ENCODE data around the gene SNX25.
"Not testable (repeated sequence)": the region's sequence is repeated elsewhere in the genome, so short reads cannot be mapped to it uniquely, and the experiment has no call there.

Gene SNX25

DNA sequence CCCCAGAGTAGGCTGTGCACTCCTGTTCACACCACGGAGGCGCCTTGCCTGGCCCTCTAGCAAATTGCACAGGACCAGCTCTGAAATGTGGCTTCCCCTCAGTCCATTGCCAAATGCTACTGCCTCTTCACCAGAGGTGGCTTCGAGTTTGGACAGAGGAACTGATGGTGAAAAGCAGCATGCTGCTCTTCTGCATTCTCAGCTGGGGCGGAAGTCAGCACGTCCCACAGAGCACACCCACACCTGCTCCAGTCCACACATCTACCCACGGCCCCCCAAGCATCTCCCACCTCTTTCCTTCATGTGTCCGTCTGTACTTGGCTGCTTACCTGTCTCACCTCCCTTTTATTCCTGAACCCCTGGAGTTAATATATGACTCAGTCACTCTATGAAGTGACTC, 142.8 kb downstream of the SNX25 start:
- no peak for DNase-seq

DNA sequence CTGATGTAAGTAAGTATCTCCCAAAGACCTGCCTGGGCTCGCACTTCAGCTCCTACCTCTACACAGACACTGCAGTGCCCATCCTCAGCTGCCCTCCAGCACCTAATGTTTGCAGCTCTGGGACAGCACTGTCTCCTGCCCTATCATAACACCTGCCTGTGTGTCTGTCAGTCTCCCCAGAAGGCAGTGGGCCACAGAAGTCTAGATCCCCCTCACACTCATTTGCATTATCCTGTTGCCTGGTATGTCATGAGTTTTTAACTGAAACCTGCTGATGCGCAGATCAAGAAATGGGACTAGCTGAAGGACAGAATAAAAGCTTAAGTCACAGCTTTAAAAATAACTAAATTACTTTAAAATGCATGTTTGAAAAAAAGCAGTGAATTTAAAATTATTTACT, 143.3 kb downstream of the SNX25 start:
- no peak for DNase-seq

DNA sequence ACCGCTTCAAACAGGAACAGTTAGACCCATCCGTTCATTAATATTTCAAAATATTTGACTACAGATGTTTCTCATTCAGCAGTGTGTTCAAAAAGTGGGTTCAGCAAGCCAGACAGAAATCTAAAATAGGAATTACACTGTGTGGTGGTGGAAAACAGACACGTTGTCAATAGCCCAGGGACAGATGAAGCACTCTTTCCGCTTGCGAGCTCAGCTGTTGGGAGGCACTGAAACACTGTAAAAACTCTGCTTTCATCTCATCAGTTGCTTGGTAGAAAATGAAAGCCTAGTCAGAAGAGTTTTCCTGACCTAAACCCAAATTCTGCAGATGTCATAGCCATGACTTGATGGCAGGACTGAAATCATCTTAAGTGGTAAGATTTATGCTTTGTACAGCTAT, 147.8 kb downstream of the SNX25 start:
- DNase-seq, result no peak

DNA sequence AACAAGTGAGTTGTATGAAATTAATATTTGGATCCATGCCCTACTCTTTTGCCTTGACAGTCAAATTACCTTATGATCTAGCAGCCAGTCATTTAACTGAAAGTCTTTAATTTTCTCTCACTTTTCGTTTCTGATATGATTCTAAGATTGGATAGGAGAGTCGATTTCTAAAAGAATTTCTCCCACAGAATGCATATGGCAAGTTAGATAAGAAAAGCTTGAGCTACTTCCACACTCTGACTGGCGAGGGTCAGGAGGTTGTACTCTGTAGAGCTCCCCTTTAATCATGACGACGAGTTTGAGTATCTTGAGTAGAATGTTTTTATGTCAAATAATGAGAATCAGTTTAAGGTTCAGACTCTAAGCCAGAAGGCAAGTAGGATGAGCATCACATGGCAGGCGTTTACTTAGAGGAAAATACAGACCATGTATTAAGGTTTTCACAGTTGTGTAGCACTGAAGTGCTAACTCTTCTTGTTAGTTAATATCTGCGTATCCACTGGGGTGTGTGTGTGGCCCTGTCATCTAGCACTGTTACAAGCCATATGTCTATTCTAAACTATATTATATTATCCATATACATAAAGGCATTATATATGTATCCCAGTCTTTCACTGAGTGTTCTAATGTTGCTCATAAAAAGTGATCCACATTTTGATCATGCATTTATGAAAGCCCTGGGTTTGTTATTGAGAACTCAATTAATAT, 148.5 kb downstream of the SNX25 start:
- DNase-seq, result no peak

DNA sequence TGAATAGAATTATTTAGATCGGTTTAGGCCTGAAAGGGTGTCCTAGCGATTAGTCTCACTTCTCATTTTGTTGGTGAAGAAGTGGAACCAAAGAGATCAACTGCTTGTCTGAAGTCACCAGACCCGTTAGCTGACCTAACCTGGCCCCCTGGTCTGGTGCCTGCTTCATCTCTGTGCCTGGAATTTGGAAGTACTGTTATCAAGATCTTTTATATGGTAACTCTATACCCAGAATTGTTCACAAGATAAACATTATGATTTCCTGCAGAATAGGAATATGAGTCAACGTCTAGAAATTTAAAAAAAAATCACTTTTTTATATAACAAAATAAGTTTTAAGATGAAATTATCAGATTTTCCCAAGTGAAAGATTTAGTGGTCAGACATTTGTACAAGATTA, 149.1 kb downstream of the SNX25 start:
- DNase-seq, result no peak

DNA sequence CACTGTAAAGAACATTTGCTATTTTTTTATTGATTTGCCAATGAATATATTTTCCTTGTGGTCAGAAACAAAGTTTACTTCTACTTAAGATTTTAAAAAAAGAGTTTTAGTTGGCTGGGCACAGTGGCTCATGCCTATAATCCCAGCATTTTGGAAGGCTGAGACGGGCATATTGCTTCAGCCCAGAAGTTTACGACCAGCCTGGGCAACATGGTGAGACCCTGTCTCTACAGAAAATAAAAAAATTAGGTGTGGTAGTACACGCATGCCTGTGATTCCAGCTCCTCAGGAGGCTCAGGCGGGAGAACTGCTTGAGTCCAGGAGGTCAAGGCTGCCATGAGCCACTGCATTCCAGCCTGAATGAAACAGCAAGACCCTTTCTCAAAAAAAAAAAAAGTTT, 149.6 kb downstream of the SNX25 start:
- DNase-seq, result no peak

DNA sequence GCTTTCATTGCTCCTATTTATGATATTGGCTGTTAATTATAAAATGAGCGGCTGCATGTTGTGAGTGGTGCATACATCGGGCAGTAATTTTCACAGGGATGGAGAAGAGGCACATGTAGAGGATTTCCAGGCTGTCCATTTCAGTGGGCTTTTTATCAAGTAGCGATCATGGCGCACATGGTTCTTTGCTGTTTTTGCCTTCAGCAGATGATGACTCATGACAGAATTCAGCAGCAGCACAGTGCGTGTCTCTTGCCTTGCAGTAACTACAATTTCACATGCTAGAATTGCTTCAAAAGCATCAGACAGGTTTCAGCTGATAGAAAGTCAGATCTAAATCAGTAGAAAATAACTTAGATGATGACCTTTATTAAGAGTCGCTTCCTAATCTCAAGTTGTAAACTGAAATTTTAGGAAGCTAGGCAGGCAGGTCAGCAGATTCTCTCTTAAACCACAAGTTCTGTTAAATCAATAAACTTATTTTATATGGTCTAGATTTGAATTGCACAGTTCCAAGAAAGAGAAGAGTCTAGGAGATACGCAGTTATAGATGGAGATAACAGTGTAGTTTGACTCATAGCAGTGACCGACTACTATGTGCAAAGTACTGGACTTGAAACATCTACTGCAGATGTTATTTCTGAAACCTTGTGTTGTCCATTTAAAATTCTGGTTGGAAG, 150.5 kb downstream of the SNX25 start:
- DNase-seq, result no peak

DNA sequence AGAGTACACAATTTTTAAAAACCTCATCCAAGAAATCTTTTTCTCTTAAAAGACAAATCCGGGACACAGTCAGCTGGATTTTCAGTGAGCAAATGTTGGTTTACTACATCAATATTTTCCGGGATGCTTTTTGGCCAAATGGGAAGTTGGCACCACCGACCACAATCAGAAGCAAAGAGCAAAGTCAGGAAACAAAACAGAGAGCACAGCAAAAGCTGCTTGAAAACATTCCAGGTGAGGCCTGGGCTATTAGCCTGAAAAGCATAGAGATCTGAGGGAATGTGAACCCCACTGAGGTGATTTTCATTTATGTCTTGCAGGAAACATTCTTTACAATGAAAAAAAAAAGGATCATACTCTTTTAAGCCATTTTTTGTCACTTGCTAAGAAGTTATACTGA, 152.5 kb downstream of the SNX25 start:
- DNase-seq, result no peak

DNA sequence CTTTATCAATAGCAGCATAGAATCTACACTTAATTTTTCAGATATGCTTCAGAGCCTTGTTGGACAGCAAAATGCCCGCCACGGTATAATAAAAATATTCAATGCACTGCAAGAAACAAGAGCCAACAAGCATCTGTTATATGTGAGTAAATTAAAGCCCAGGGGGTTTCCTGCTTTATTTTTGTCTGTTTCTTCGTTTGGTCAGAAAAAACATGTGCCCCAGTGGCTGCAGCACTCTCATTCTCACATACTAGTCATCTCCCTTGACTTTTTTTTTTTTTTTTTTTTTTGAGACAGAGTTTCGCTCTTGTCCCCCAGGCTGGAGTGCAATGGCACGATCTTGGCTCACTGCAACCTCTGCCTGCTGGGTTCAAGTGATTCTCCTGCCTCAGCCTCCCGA, 153.2 kb downstream of the SNX25 start:
- not testable (repeated sequence) for DNase-seq

DNA sequence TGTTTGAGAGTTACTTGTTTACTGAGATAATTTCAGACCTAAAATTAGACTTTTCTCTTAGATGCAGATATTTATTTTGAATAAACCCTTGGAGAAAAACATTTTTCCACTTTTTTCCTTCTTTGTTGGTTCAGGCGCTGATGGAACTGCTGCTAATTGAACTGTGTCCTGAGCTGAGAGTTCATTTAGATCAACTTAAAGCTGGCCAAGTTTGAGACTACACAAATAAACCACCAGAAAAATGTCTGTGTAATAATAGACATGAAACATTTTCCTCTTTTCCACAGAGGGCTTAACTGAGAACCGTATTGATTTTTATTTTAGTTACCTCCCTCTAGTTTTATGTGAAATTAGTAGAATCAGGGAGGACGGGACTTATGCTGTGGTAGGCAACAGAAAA, 153.9 kb downstream of the SNX25 start:
- DNase-seq, result no peak

DNA sequence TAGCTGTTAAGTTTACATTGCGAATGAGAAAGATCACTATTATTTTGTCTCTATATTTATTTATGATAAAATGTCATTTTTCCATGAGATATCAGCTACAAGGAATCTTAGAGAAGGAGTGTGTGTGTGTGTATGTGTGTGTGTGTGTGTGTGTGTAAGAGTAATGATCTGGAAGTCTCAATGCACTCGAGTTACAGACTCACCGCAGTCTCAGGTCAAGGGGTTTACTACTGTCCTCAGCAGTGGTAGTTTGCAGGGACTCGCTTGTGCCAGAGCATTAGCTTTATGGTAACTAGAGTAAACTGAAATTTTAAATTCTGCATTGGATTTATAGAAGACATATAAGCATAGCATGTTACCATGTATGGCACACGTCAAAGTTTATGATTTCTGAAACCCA, 155.5 kb downstream of the SNX25 start:
- DNase-seq, result no peak

DNA sequence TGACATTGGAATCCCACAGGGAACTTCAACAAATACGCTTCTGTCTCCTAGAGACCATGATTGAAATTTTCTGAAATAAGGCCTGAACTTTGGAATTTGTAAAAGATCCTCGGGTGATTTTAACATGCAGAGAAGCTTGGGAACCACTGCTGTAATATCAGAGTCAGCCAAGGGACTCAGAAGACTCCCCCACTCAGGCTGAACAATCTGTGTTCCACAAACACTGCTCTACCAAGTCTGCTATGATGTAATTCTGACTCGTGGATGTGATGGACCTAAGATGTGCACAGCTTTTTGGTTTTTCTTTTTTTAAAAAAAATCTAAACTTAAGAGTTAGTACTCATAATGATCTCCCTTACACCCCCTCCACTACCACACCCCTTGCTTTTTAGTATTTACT, 160.3 kb downstream of the SNX25 start:
- no peak for DNase-seq

DNA sequence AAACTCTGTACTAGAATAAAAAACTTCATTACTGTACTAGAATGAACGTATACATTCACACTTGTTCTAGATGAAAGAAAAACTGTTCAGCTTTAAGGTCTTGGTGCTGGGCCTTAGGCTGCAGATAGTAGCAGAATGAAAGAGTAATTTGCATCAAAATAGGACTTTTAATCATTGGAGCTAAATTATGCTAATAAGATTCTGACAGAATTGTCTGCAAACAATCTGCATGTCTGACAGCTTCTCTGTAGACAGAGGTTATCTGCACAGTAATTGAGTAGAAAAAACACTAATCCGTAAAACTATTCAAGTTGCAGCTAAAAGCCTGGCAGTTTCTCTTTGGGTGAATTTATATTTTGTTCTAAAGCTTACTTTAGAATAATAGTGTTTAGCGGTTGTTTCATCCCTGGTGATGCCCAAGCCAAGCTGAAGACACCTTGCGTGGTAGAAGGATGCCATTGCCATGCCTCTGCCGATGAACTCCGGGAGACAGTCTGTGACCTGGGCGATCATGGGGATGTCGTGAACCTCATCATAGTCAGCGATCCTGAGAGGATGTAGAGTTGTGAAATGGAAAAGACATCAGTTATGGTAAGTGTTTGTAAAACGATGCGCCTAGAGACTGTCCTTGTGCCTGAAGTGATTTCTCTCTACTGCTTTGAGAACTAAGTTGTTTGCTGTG, 161.0 kb downstream of the SNX25 start:
- DNase-seq, result no peak

DNA sequence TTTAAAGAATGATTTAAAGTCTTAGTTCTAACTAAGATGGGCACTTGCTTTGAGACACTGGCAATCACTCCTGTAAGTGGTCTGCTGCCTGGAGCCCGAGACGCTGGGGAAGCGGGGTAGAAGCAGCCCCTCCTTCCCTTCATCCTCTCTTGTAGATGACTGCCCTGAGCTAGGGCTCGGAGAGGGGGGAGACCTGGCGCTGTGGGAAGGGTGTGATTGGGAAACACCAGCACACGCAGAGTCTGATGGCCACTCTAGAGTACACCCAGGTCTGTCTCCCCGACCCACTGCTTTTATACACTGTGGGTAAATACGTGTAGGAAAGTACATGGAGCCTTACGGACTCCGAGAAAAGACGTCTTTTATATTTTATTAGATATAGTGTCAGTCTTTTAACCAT, 162.3 kb downstream of the SNX25 start:
- no peak for DNase-seq

DNA sequence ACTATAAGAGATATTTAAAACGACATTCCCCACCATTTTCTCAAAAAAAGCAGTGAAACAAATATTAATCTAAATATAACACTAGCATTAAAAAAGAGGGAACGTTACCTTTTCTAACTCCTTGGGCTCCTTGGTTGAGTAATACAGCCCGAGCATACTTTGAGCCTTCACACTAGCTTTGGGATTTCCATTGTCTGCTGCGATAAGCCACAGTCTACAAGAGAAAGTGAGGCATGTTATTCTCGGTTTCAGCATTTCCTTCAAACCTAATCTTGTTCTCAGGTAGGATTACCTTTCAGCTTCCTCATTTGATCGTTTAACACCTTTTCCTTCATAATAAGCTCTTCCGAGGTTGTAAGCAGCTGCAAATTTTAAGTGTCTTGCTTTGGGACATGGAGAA, 164.6 kb downstream of the SNX25 start:
- no peak for DNase-seq

DNA sequence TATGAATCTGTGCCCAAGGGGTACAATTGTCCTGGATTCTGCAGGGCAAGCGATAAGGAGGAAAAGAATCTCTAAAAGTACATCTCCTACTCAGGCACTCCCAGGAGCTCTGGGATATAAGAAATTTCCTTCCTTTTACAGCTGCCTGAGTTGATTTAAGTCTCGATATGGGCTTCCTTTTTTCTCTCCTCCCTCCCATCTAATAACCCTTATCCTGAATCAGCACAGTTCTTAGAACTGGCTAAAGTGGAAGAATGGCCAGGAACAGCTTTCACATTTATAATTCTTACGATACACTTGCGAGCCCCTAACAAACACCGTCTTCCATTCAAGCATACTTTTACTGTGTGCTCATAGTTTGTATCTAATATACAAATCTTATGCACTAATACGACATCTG, 165.2 kb downstream of the SNX25 start:
- DNase-seq, result no peak

DNA sequence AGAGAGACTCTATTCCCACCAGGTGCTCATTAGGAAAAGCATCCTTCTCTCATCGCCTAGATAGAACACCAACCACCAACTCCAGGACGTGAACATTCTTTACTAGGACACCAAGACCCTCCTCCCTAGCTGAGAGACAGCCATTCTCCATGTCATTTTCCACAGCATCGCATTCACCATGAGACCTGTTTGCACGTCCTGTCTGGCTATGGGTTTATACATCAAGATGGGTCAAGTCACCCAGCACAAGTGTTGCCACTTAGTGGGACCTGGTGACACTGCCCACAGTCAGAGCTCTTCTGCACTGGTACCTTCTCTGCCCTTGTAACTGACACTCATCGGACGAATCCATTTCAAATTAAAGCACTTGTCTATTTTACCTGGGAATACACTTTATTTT, 168.9 kb downstream of the SNX25 start:
- no peak for DNase-seq

DNA sequence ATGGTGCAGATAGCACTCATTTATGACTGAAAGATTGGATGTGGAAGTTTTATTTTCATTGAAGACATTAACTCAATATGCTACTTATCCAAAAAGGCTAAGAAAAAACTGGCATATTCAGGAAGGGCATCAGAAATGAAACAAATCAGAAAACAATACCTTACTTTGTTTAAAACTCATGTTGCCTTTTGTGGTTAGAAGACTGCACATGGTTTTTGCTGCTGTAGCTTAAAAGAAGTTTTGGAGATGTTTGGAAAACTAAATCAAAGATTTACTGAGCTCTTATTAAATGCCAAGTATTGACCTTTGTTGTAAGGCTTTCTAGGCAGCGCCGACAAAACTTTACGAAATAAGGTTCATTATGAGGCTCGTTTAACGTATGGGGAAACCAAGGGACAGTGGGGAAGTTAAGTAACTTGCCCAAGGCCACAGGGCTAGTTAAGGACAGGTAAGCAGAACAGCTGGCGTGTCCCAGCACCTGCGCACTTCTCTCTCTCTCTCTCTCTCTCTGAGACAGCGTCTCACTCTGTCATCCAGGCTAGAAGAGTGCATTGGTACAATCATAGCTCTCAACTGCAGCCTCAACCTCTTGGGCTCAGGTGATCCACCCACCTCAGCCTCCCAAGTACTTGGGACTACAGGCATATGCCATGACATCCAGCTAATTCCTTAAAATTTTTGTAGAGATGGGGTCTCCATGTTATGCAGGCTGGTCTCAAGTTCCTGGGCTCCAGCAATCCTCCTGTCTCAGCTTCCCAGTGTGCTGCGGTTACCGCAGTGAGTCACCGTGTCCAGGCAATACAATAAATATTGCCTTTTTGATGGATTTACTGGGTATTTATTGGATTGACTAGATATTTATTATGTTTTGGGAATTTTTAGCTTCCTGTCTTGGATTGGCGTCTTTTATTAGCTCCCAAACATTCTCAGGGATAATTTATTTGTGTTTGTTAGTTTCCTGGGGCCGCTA, 170.2 kb downstream of the SNX25 start:
- DNase-seq, result no peak

DNA sequence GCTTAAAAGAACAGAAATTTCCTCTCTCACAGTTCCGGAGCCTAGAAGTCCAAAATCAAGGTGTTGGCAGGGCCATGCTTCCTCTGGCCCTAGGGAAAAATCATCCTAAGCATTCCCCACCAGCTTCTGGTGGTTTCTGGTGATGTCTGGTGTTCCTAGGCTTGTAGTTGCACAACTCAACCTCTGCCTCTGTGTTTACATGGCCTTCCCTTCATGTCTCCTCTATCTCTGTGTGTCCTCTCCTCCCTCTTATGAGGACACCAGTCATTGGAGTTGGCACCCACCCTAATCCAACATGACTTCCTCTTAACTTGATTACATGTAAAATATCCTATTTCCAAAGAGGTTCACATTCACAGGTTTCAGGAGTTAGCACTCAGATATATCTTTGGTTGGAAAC, 170.9 kb downstream of the SNX25 start:
- no peak for DNase-seq

DNA sequence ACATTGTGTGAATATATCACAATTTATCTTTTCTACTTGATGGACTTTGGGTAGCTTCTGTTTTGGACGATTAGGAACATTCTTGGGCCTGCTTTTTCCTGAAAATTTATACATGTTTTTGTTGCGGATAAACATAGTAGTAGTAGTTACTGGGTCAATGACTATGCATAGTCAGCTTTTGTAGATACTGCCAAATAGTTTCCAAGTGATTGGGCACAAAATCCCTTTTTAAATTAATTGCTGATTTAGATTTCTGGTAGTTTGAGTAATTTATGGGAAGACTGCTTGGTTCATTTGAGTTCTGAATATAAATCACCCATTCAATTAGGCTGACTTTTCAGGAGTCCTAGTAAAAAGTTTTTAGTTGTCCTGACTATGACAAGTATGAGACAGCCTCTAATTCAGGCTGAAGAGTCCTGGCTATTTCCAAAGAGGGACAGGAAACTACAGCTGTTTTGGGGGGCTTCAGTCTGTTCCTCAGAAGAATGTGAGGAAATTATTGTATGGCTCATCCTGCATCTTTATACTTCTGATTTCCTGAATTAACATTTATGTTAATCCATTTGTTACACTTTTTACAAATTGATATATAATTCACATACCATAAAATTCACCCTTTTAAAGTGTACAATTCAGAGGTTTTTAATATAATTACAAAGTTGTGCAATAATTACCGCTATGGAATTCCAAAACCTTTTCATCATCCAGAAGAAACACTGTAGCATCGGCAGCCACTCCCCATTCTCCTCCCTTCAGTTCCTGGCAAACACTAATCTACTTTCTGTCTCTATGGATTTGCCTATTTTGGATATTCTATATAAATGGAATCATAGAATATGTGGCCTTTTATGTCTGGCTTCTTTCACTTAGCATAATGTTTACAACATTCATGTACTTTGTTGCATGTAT, 172.1 kb downstream of the SNX25 start:
- no peak for DNase-seq

DNA sequence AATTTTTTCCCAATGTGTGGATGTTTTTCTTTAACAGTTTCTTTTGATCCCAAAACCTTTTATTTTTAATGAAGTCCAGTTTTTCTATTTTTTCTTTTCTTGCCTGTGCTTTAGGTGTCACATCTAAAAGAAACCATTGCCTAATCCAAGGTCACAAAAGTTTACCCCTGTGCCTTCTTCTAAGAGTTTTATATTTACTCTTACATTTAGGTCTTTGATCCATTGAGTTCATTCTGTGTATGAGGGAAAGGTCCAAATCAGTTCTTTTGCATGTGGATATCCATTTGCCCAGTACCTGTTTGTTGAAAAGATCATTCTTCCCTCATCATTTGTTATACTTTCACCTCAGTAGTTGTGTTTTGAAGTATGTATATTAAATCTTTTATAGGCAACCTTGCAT, 173.4 kb downstream of the SNX25 start:
- no peak for DNase-seq

DNA sequence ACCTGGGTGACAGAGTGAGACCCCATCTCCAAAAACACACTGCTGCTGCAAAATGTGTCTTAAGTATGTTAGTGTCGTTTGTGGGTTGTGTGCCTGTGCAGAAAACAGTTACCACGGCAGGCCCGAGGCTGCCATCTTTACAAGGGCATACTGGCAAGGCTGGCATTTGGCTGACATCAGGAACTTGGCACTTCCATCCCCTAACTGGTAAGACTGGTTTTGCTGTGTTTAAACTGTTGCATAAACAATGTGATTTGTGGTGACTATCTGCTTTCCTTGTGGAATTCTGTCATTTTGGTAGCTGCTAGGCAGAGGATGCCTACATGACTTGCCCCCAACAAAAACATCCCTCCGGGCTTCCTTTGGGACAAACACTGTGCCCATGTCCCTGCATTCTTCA, 174.1 kb downstream of the SNX25 start:
- DNase-seq, result no peak

All from CD4-positive, alpha-beta T cell treated with Interleukin-4 for 4 hours (primary cell).